GM19395 (cell line): ENCODE data around the gene RTN1.

Source experiments
- ATAC-seq: cut with Tn5 transposase; IDR thresholded peaks from one replicate; pipeline ENCODE4 v1.9.1; 2021; ENCODE audit warnings: mild to moderate bottlenecking, moderate library complexity; ENCODE audit not compliant: unreplicated experiment

Gene RTN1

GRCh38 chr14:59803052-59803540, 67.5 kb downstream of the RTN1 start:
- ATAC-seq, result no peak

- no peak for ATAC-seq
Measured at GRCh38 chr14:59788176-59788575, 82.4 kb downstream of the RTN1 start.

- no peak for ATAC-seq
Measured at GRCh38 chr14:59787045-59787674, 83.4 kb downstream of the RTN1 start.

- no peak for ATAC-seq
Measured at GRCh38 chr14:59785629-59786028, 84.9 kb downstream of the RTN1 start.

- ATAC-seq, result no peak
Measured at GRCh38 chr14:59782760-59783159, 87.8 kb downstream of the RTN1 start.

- ATAC-seq, result no peak
Measured at GRCh38 chr14:59777006-59777579, 93.5 kb downstream of the RTN1 start.

- ATAC-seq, result no peak
Measured at GRCh38 chr14:59776468-59776867, 94.1 kb downstream of the RTN1 start.

GRCh38 chr14:59772233-59772632, 98.3 kb downstream of the RTN1 start:
- no peak for ATAC-seq

GRCh38 chr14:59771577-59771976, 99.0 kb downstream of the RTN1 start:
- ATAC-seq, result no peak

GRCh38 chr14:59769586-59769985, 101.0 kb downstream of the RTN1 start:
- no peak for ATAC-seq

GRCh38 chr14:59768855-59769375, 101.7 kb downstream of the RTN1 start:
- no peak for ATAC-seq

GRCh38 chr14:59761851-59762250, 108.7 kb downstream of the RTN1 start:
- no peak for ATAC-seq

- no peak for ATAC-seq
Measured at GRCh38 chr14:59755409-59756135, 115.0 kb downstream of the RTN1 start.

- ATAC-seq, result no peak
Measured at GRCh38 chr14:59754256-59754655, 116.3 kb downstream of the RTN1 start.

GRCh38 chr14:59753512-59753911, 117.1 kb downstream of the RTN1 start:
- no peak for ATAC-seq

GRCh38 chr14:59751578-59751977, 119.0 kb downstream of the RTN1 start:
- ATAC-seq, result no peak

GRCh38 chr14:59739794-59740193, 130.8 kb downstream of the RTN1 start:
- no peak for ATAC-seq

GRCh38 chr14:59728304-59728703, 142.3 kb downstream of the RTN1 start:
- no peak for ATAC-seq

GRCh38 chr14:59727073-59727661, 143.4 kb downstream of the RTN1 start:
- ATAC-seq, result no peak

- ATAC-seq, result no peak
Measured at GRCh38 chr14:59711080-59711479, 159.5 kb downstream of the RTN1 start.

- no peak for ATAC-seq
Measured at GRCh38 chr14:59707778-59708561, 162.6 kb downstream of the RTN1 start.
